GM12892 (cell line): ENCODE measurements around the gene FIGNL2.

ENCODE experiments used
- POLR2A ChIP-seq: IDR thresholded peaks from 2 replicates; pipeline ENCODE4 v1.6.1; 2011; ENCODE audit warnings: low read depth, low read length, control low read depth
- POLR2AphosphoS5 ChIP-seq: IDR thresholded peaks from 2 replicates; pipeline ENCODE4 v1.6.1; 2011; ENCODE audit warnings: low read depth, low read length, control low read depth
- TAF1 ChIP-seq: IDR thresholded peaks from 2 replicates; pipeline ENCODE4 v1.6.1; 2011; ENCODE audit warnings: low read depth, mild to moderate bottlenecking, control low read depth, low read length, borderline replicate concordance

GRCh38 chr12:51871126-51871525, 22.6 kb upstream of the FIGNL2 start:
- TF ChIP-seq POLR2A, result no peak
- no peak for TF ChIP-seq POLR2AphosphoS5
- TF ChIP-seq TAF1, result no peak
